MM.1S (cell line): Measurements from ENCODE around the gene PLEK.

Experiments
- DNase-seq: peaks from one replicate; pipeline ENCODE4 v3.0.0-alpha.2; 2015
- H2AFZ ChIP-seq: fragments of 300-600 bp; sonication (generic); 2 replicates; pipeline ENCODE4 v1.6.0; 2016; ENCODE audit warnings: antibody characterized with exemption, low read length
- H3F3A ChIP-seq: fragments of 300-600 bp; sonication (generic); 2 replicates; pipeline ENCODE4 v1.6.1; 2016; ENCODE audit warnings: mild to moderate bottlenecking, antibody characterized with exemption, low read length, moderate library complexity, mixed read lengths; ENCODE audit not compliant: insufficient read depth
- H3K27ac ChIP-seq: fragments of 300-600 bp; sonication (generic); 2 replicates; pipeline ENCODE4 v1.5.1; 2016; ENCODE audit warnings: mild to moderate bottlenecking, low read length
- H3K27me3 ChIP-seq: fragments of 300-600 bp; sonication (generic); replicated peaks from 2 replicates; pipeline ENCODE4 v1.6.0; 2016; ENCODE audit warnings: low read length; ENCODE audit not compliant: insufficient read depth
- H3K36me3 ChIP-seq: fragments of 300-600 bp; sonication (generic); replicated peaks from 2 replicates; pipeline ENCODE4 v1.6.1; 2016; ENCODE audit warnings: mild to moderate bottlenecking, low read length, mixed read lengths; ENCODE audit not compliant: insufficient read depth
- H3K4me1 ChIP-seq: fragments of 300-600 bp; sonication (generic); 2 replicates; pipeline ENCODE4 v1.6.1; 2016; ENCODE audit warnings: low read length, mixed read lengths
- H3K4me2 ChIP-seq: fragments of 300-600 bp; sonication (generic); 2 replicates; pipeline ENCODE4 v1.6.0; 2016; ENCODE audit warnings: low read depth, low read length
- H3K4me3 ChIP-seq: fragments of 300-600 bp; sonication (generic); 2 replicates; pipeline ENCODE4 v1.5.1; 2016; ENCODE audit warnings: low read length, mixed read lengths
- H3K79me2 ChIP-seq: fragments of 300-600 bp; sonication (generic); 2 replicates; pipeline ENCODE4 v1.6.1; 2016; ENCODE audit warnings: mixed run types, low read length, mixed read lengths
- H3K9ac ChIP-seq: fragments of 300-600 bp; sonication (generic); 2 replicates; pipeline ENCODE4 v1.6.1; 2016; ENCODE audit warnings: low read length, mixed read lengths
- H3K9me2 ChIP-seq: fragments of 300-600 bp; sonication (generic); replicated peaks from 2 replicates; pipeline ENCODE4 v1.6.1; 2016; ENCODE audit warnings: mild to moderate bottlenecking, low read length, mixed read lengths; ENCODE audit not compliant: insufficient read depth
- H3K9me3 ChIP-seq: fragments of 300-600 bp; sonication (generic); replicated peaks from 2 replicates; pipeline ENCODE4 v1.6.1; 2016; ENCODE audit warnings: mild to moderate bottlenecking, low read length, mixed read lengths; ENCODE audit not compliant: insufficient read depth
- H4K20me1 ChIP-seq: fragments of 300-600 bp; sonication (generic); 2 replicates; pipeline ENCODE4 v1.6.1; 2016; ENCODE audit warnings: mild to moderate bottlenecking, low read length, moderate library complexity, mixed read lengths; ENCODE audit not compliant: insufficient read depth
- EZH2 ChIP-seq: fragments of 300-600 bp; sonication (generic); optimal IDR thresholded peaks from 2 replicates; pipeline ENCODE3; 2017; ENCODE audit warnings: low read depth, mild to moderate bottlenecking, antibody characterized with exemption, low read length, mixed read lengths
- EZH2phosphoT487 ChIP-seq: fragments of 300-600 bp; sonication (generic); IDR thresholded peaks from 2 replicates; pipeline ENCODE4 v1.6.1; 2018; ENCODE audit warnings: antibody characterized with exemption, low read length
- TF ChIP-seq, protein P1 (sequence below): fragments of 300-600 bp; sonication (generic); IDR thresholded peaks from 2 replicates; pipeline ENCODE4 v1.5.1; 2016; ENCODE audit warnings: antibody characterized with exemption, low read length, mixed read lengths

Gene PLEK

DNA sequence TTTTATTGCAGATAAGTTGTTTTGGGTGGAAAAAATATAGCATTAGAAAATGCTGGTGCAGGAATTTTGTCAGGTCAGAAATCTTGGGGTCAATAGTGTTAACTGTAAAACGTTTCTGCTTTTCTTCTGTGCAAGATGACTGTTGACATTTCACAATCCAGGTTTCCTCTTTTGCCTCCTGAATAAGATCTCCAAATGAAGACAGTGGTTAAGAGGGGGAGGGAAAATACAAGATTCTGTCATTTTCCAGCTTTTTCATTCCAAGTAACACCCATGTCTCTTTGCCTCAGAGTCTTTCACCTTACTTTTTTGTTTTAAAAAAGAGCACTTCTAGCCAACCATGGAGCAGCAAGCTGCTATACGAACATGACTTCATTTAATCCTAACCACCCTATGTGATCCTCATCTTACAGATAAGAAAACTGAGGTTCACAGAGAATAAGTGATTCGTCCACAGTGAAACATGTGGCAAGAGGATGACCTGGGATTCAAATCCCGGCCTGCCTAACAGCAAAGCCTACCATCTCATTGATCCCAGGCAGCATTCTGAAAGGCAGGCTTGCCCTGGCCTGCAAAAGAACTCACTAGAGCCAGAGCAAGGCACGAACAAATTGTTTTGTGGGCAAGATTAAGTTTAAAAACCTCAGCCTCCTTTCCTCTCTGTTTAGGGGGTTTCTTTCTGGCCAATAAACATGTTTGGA, 3.0 kb downstream of the PLEK start:
- H3K36me3 ChIP-seq: no peaks in the 10 kb centered on the region
- H3K4me3 ChIP-seq: no peak overlapping the region
- no peak overlapping the region for H3K4me2 ChIP-seq
- no peak overlapping the region for H2AFZ ChIP-seq
- H3K27ac ChIP-seq: no peak overlapping the region
- H3F3A ChIP-seq: peaks cover under 1% of the 10 kb centered on the region; the same call in 1 of the 2 replicates
- no peaks in the 10 kb centered on the region for H4K20me1 ChIP-seq
- peaks cover 24% of the 10 kb centered on the region for H3K4me1 ChIP-seq
- no peaks in the 10 kb centered on the region for H3K27me3 ChIP-seq
- no peaks in the 10 kb centered on the region for H3K9me2 ChIP-seq
- no peak overlapping the region for H3K9ac ChIP-seq
- DNase-seq: no peak
- peaks cover 74% of the 10 kb centered on the region for H3K79me2 ChIP-seq
- H3K9me3 ChIP-seq: no peaks in the 10 kb centered on the region
- TF ChIP-seq EZH2 (no peak), EZH2phosphoT487 (no peak)
- TF ChIP-seq, protein P1, sequence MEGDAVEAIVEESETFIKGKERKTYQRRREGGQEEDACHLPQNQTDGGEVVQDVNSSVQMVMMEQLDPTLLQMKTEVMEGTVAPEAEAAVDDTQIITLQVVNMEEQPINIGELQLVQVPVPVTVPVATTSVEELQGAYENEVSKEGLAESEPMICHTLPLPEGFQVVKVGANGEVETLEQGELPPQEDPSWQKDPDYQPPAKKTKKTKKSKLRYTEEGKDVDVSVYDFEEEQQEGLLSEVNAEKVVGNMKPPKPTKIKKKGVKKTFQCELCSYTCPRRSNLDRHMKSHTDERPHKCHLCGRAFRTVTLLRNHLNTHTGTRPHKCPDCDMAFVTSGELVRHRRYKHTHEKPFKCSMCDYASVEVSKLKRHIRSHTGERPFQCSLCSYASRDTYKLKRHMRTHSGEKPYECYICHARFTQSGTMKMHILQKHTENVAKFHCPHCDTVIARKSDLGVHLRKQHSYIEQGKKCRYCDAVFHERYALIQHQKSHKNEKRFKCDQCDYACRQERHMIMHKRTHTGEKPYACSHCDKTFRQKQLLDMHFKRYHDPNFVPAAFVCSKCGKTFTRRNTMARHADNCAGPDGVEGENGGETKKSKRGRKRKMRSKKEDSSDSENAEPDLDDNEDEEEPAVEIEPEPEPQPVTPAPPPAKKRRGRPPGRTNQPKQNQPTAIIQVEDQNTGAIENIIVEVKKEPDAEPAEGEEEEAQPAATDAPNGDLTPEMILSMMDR: no peak

DNA sequence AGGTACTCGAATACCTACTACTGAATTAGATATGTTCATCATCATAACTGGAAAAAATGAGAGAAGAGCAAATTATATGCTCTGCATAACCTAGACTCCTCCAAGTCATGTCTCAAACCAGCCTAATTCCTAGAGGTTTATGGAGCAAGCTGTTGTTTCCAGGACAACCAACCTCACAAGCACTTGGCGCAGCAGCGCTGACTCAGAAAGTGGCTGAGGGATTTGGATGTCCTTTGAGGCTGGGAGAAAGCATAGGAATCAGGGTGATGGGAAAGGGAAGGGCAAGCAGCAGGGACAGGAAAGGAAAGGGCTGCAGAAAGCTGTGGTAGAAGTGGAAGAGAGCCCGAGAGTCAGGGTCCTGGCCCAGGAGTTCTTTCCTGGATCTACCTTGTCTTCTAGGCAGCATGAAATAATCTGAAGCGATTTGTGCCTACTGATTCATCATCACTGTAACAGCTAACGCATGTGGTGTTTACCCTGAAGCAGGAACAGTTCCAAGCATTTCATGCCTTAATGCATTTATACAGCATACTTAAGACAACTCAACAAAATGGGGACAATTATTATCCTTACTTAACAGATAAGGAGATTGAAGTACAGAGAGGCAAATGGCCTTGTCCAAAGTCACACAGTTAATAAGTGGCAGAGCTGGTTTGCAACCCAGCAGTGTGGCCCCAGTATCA, 3.7 kb downstream of the PLEK start:
- Histone ChIP-seq H3F3A (no peaks in the 10 kb centered on the region), H4K20me1 (no peaks in the 10 kb centered on the region), H2AFZ (no peak overlapping the region), H3K4me3 (no peak overlapping the region), H3K27ac (no peak overlapping the region), H3K27me3 (no peaks in the 10 kb centered on the region), H3K36me3 (no peaks in the 10 kb centered on the region), H3K9me2 (no peaks in the 10 kb centered on the region), H3K4me1 (peaks cover 17% of the 10 kb centered on the region), H3K4me2 (no peak overlapping the region), H3K79me2 (peaks cover 76% of the 10 kb centered on the region), H3K9me3 (no peaks in the 10 kb centered on the region), H3K9ac (no peak overlapping the region)
- no peak for DNase-seq
- no peak for TF ChIP-seq EZH2
- no peak for TF ChIP-seq EZH2phosphoT487
- TF ChIP-seq, protein P1: no peak

DNA sequence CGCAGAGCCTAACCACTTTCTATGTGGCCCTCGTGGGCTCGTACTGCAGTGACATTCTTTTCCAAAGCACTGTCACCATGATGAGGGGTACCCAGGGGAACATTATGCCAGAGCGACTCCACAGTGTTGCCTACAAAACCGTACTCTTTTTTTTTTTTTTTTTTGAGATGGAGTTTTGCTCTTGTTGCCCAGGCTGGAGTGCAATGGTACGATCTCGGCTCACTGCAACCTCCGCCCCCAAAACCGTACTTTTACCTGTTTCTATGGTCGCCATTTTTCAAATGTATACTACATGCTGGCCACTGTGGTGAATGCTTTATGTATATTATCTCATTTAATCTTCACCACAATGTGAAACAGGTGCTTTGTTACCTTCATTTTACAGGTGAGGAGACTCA, 4.3 kb downstream of the PLEK start:
- H3K4me3 ChIP-seq: no peak overlapping the region
- H3K79me2 ChIP-seq: peaks cover 81% of the 10 kb centered on the region
- H3K27me3 ChIP-seq: no peaks in the 10 kb centered on the region
- H3K4me1 ChIP-seq: peaks cover 12% of the 10 kb centered on the region
- TF ChIP-seq, protein P1: no peak
- TF ChIP-seq EZH2 (no peak), EZH2phosphoT487 (no peak)
- H2AFZ ChIP-seq: no peak overlapping the region
- H3K9me3 ChIP-seq: no peaks in the 10 kb centered on the region
- H3F3A ChIP-seq: no peaks in the 10 kb centered on the region
- H3K36me3 ChIP-seq: no peaks in the 10 kb centered on the region
- H4K20me1 ChIP-seq: no peaks in the 10 kb centered on the region
- no peak overlapping the region for H3K27ac ChIP-seq
- DNase-seq: no peak
- no peak overlapping the region for H3K9ac ChIP-seq
- H3K9me2 ChIP-seq: no peaks in the 10 kb centered on the region
- no peak overlapping the region for H3K4me2 ChIP-seq
